Measurements from ENCODE around the gene LMAN2L.
A peak's percentile ranks its signal among the peaks of the same experiment; 100 is the strongest.

The LMAN2L gene

GRCh38 chr2:96733931-96734330 lies 5.9 kb downstream of the LMAN2L start:
- Histone ChIP-seq H3K27ac (replicated peaks) (no peak overlapping the region), H3K4me3 (replicated peaks; ENCODE audit: insufficient read depth, low read length) (no peak overlapping the region), H3K27me3 (ENCODE audit: insufficient read depth, poor library complexity, severe bottlenecking) (no peaks in the 10 kb centered on the region)
- TF ChIP-seq SPI1 (IDR thresholded peaks at IDR 0.05; ENCODE audit: borderline replicate concordance, low read depth) (no peak), POLR2AphosphoS5 (IDR thresholded peaks at IDR 0.05; ENCODE audit: low read depth) (no peak), CTCF (IDR thresholded peaks at IDR 0.05; ENCODE audit: insufficient read depth, low read length) (no peak), GABPA (IDR thresholded peaks at IDR 0.05; ENCODE audit: low read depth) (no peak)
- TF ChIP-seq, protein P1, sequence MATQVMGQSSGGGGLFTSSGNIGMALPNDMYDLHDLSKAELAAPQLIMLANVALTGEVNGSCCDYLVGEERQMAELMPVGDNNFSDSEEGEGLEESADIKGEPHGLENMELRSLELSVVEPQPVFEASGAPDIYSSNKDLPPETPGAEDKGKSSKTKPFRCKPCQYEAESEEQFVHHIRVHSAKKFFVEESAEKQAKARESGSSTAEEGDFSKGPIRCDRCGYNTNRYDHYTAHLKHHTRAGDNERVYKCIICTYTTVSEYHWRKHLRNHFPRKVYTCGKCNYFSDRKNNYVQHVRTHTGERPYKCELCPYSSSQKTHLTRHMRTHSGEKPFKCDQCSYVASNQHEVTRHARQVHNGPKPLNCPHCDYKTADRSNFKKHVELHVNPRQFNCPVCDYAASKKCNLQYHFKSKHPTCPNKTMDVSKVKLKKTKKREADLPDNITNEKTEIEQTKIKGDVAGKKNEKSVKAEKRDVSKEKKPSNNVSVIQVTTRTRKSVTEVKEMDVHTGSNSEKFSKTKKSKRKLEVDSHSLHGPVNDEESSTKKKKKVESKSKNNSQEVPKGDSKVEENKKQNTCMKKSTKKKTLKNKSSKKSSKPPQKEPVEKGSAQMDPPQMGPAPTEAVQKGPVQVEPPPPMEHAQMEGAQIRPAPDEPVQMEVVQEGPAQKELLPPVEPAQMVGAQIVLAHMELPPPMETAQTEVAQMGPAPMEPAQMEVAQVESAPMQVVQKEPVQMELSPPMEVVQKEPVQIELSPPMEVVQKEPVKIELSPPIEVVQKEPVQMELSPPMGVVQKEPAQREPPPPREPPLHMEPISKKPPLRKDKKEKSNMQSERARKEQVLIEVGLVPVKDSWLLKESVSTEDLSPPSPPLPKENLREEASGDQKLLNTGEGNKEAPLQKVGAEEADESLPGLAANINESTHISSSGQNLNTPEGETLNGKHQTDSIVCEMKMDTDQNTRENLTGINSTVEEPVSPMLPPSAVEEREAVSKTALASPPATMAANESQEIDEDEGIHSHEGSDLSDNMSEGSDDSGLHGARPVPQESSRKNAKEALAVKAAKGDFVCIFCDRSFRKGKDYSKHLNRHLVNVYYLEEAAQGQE (IDR thresholded peaks at IDR 0.05; ENCODE audit: insufficient replicate concordance, low read depth) = no peak
- no peak for DNase-seq (ENCODE audit: low read depth in 1 of 2, low spot score in 1 of 2)

- no peak overlapping the region for H3K4me3 ChIP-seq (replicated peaks; ENCODE audit: insufficient read depth, low read length)
- no peak overlapping the region for H3K27ac ChIP-seq (replicated peaks)
- H3K27me3 ChIP-seq (ENCODE audit: insufficient read depth, poor library complexity, severe bottlenecking) = no peaks in the 10 kb centered on the region
- TF ChIP-seq, protein P1 (IDR thresholded peaks at IDR 0.05; ENCODE audit: insufficient replicate concordance, low read depth) = no peak
- no peak for TF ChIP-seq CTCF (IDR thresholded peaks at IDR 0.05; ENCODE audit: insufficient read depth, low read length)
- TF ChIP-seq SPI1 (IDR thresholded peaks at IDR 0.05; ENCODE audit: borderline replicate concordance, low read depth) = no peak
- no peak for TF ChIP-seq POLR2AphosphoS5 (IDR thresholded peaks at IDR 0.05; ENCODE audit: low read depth)
- TF ChIP-seq GABPA (IDR thresholded peaks at IDR 0.05; ENCODE audit: low read depth) = no peak
- DNase-seq (ENCODE audit: low read depth in 1 of 2, low spot score in 1 of 2) = no peak
These were observed 9.7 kb downstream of the LMAN2L start for GRCh38 chr2:96730212-96730611.

GRCh38 chr2:96729748-96730147 lies 10.1 kb downstream of the LMAN2L start:
- Histone ChIP-seq H3K27me3 (ENCODE audit: insufficient read depth, poor library complexity, severe bottlenecking) (no peaks in the 10 kb centered on the region), H3K4me3 (replicated peaks; ENCODE audit: insufficient read depth, low read length) (no peak overlapping the region), H3K27ac (replicated peaks) (no peak overlapping the region)
- DNase-seq (ENCODE audit: low read depth in 1 of 2, low spot score in 1 of 2) = no peak
- no peak for TF ChIP-seq POLR2AphosphoS5 (IDR thresholded peaks at IDR 0.05; ENCODE audit: low read depth)

GRCh38 chr2:96727431-96727830 lies 12.4 kb downstream of the LMAN2L start:
- Histone ChIP-seq H3K4me3 (replicated peaks; ENCODE audit: insufficient read depth, low read length) (no peak overlapping the region), H3K27ac (replicated peaks) (peak overlapping the region; percentile 40), H3K27me3 (ENCODE audit: insufficient read depth, poor library complexity, severe bottlenecking) (no peaks in the 10 kb centered on the region)
- peak in 1 of 2 experiments; percentile 47 for DNase-seq (ENCODE audit: low read depth in 1 of 2, low spot score in 1 of 2)
- TF ChIP-seq SPI1 (IDR thresholded peaks at IDR 0.05; ENCODE audit: borderline replicate concordance, low read depth) (no peak), CTCF (IDR thresholded peaks at IDR 0.05; ENCODE audit: insufficient read depth, low read length) (no peak)
